NB4 (cell line): Measurements from ENCODE around the gene GPRC5B.

Experiments used
- POLR2A ChIP-seq: IDR thresholded peaks from 2 replicates; pipeline ENCODE4 v1.6.1; 2011; ENCODE audit warnings: mild to moderate bottlenecking; ENCODE audit not compliant: insufficient read length; ENCODE audit errors: extremely low read depth
- TF ChIP-seq, protein P1 (sequence below): IDR thresholded peaks from one replicate; pipeline ENCODE4 v1.5.1; 2012; ENCODE audit warnings: low read depth, low read length
- TF ChIP-seq, protein P2 (sequence below): IDR thresholded peaks from 2 replicates; pipeline ENCODE4 v1.6.1; 2011; ENCODE audit warnings: low read depth, low read length

DNA sequence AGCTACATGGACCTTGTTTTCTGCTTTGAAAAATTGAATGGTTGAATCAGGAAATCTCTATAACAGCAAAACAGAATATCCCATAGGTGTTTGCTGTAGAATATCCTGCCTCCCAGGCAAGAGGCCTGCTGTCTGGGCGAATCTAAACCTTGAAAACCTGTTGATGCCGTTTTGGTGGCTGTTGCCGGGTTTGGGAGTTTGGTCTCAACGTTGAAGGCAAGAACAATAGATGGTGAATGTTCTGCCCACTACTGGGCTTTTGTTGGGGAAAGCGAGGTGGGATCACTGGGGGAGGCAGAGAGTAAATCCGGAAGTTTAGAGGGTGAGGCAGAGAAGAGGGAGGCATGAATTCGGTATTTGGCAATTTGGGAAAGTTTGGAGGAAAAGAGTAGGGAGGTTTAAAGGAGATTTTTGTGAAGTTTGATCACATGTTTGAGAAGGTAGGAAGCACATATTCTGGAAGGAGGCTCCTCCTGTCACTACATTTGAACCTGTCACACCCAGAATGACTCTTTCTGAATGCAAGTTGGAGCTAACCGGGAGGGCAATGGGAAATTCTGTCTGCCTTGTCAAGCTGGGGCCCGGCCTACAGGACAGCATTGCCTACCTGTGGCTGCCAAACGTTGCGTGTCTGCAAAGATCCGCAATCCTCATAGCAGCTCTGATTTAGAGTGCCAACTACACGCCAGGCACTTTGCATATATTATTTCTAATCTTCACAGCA is 46.5 kb downstream of the GPRC5B start:
- TF ChIP-seq, protein P1, sequence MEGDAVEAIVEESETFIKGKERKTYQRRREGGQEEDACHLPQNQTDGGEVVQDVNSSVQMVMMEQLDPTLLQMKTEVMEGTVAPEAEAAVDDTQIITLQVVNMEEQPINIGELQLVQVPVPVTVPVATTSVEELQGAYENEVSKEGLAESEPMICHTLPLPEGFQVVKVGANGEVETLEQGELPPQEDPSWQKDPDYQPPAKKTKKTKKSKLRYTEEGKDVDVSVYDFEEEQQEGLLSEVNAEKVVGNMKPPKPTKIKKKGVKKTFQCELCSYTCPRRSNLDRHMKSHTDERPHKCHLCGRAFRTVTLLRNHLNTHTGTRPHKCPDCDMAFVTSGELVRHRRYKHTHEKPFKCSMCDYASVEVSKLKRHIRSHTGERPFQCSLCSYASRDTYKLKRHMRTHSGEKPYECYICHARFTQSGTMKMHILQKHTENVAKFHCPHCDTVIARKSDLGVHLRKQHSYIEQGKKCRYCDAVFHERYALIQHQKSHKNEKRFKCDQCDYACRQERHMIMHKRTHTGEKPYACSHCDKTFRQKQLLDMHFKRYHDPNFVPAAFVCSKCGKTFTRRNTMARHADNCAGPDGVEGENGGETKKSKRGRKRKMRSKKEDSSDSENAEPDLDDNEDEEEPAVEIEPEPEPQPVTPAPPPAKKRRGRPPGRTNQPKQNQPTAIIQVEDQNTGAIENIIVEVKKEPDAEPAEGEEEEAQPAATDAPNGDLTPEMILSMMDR: no peak
- TF ChIP-seq POLR2A: no peak
- TF ChIP-seq, protein P2, sequence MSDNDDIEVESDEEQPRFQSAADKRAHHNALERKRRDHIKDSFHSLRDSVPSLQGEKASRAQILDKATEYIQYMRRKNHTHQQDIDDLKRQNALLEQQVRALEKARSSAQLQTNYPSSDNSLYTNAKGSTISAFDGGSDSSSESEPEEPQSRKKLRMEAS: no peak
